CD4-positive, alpha-beta T cell treated with Interleukin-15 for 4 hours (primary cell): ENCODE results near the gene TCHH.

Source experiments
- DNase-seq: peaks from one replicate; pipeline ENCODE4 v3.0.0-alpha.2; 2020; ENCODE audit warnings: low spot score

Gene TCHH

GRCh38 chr1:152067150-152067549 is 48.1 kb downstream of the TCHH start:
- no peak for DNase-seq

GRCh38 chr1:152061952-152062351 is 53.3 kb downstream of the TCHH start:
- no peak for DNase-seq
